OCI-LY7 (cell line): ENCODE results near the gene C15orf62.

Experiments
- CTCF ChIP-seq: fragments of 200-600 bp; sonication (generic); conservative IDR thresholded peaks from 2 replicates; pipeline ENCODE4 v1.5.1; 2014; ENCODE audit warnings: mild to moderate bottlenecking, antibody characterized with exemption, low read length, moderate library complexity, mixed read lengths
- EZH2phosphoT487 ChIP-seq: fragments of 200-600 bp; sonication (generic); IDR thresholded peaks from 2 replicates; pipeline ENCODE4 v1.6.1; 2018; ENCODE audit warnings: low read depth, borderline replicate concordance, mild to moderate bottlenecking, mixed run types, antibody characterized with exemption, low read length, moderate library complexity, mixed read lengths

- no peak for TF ChIP-seq CTCF
- no peak for TF ChIP-seq EZH2phosphoT487
Measured at GRCh38 chr15:40771242-40771641, 1.5 kb downstream of the C15orf62 start.
